ENCODE data around the gene DAAM2.

The DAAM2 gene

DNA sequence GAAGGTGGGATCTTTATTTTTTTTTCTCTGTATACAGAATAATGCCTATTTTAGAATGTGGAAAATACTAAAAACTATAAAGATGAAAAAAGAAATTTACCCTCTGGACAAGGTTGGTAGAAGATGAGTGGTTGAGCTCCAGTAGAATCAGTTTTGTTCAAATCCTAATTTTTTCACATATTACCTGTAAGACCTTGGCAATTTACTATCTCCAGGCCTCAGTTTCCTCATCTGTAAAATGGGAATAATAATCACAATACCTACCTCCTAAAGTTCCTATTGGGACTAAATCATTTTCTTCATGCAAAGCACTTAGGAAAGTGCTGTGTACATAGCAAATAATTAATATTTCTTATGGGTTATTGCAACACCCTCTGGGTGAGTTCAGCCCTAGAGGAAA lies 28.4 kb downstream of the DAAM2 start:
- no peak for DNase-seq

DNA sequence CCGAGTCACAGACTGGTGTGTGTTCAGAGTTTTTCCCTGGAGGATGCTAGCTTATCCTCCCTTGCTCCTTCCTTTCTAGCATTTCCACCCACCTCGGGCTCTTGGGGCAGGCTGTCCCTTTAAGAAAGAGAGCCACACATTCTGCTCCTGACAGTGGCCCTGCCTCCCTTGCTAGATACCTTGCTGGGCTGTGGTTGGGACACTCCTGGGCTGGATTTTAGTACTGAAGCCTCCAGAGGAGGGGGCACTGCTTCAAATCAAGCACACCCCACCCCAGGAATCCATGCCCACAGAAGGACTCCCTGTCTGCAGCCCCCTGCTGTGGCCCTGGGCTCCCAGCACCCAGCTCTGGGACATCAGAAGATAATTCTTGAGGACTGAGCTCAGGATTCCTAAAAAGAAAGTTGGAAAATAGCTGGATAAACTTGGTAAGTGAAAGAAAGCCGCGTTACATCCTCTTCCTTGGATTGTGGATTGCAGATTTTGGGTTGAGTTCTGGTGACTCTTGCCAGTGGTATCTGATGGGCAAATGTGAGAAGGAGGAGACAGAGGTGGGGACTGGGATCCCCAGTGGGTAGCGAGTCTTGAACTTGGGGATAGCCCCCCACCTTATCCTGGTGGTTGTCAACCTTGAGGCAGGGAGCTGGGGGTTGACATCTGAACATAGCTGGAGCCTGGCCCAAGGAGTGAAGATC lies 29.0 kb downstream of the DAAM2 start:
- DNase-seq, result no peak

DNA sequence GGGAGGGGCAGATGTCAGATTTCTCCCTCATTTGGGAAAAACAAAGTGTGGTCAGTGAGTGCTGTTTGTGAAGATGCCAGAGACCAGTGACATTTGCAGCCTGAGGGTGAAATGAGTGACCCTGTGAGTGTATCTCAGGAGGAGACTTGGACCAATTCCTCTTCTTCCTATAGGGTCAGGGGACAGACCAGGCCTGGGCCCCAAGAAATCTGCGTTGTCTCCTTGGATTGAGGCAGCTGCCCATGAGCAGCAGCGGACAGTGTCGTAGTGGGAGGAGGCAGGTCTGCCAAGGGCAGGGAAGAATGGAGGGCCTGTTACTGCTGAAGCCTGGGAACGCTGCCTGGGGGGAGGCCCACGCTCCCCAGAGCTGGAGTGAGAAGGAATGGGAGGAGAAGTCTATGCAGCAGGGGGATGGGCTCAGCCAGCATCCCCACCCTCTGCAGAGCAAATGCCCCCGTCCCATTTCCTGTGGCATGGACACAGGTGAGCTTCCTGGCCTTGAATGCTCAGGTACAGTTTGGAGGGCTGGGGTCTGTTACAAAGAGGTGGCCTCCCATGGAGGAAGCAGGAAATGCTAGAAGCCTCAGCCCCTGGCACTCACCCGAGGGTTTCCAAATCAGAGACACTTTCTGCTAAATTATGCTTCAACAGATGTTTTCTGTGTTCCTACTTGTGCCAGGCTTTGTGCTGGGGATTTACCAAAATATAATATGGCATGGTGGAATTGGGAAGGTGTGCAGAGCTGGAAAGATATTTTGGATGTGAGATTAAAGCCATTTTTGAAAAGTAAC lies 29.8 kb downstream of the DAAM2 start:
- DNase-seq, result no peak

DNA sequence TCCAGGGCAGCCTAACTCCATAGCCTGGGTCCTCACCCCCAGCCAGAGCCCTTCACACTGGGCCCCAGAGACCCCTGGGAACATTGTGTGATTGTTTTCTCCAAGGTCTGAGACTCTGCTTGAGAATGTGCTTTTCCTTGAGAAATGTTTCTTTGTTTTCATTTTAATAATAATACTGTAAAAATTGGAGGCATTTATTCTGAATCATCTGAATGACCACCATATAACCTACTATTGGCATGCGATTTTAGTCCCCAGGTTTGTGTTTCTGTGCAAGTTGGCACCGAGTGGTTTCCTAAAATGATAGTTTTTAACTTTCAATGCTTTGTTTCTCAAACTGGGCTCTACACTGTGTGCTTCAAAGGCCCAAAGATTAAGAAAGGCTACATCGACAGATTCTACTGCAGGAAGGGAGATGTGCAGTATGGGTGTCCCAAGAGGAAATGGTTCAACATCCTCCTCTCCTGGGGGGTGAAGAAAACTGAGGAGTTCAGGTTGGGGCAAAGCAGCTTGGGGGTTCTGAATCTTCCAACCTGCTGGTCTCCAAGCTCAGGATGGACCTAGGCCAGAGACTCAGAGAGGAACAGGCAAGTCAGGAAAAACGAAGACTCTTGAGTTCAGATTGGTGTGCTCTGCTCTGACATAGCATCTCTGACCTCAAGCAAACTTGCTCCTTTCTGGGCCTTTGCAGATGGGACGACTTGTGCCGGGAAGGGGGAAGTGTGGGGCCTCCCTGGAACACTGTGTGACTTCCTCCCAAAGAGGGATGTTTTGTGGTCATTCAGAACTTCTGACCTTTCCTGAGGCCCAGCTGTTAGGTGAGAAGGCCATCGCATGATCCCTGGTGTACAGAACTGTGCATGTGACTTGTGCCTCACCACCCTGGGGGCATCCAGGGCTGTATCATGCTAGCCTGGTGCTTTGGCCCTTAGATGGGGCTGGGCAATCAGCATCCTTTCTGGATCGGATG lies 31.0 kb downstream of the DAAM2 start:
- no peak for DNase-seq

DNA sequence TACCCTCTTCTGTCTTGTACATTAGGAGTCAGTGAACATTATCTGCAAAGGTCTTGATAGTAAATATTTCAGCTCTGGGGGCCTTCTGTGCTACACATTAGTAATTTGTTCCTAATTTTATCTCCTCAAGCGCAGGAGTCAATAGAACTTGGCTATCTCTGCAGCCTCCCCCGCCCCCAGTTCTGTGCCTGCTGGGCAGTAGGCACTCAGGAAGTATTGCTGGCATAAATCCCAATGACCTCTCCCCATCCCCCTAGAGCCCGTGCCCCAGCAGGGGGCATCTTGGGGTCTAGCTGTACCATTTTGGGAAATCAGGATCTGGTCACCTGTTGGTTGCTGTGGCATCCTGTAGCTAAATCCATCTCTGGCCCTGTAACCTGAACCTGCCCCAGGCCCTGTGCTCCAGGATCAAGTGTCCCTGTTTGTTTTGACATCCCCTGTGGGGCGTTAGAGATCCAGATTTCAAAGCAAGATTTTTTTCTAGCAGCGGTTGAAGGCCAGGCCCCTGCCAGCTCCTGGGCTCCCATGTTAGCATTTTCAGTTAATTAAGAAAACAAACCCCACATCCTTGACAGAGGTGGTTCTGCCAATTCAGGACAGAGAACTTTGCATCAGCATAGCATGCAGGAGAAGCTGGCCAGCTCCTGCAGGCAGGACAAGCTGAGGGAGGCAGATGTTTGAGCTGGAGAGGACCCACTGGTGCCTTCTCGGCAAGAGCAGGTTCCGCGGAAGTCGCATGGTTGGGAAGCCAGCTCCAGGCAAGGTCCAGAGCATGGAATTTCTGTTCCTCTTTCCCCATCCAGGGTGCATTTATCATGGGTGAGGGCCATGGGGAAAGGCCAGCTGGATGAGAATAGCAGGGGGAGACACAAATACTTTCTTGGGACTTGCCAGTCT lies 32.1 kb downstream of the DAAM2 start:
- no peak for DNase-seq

DNA sequence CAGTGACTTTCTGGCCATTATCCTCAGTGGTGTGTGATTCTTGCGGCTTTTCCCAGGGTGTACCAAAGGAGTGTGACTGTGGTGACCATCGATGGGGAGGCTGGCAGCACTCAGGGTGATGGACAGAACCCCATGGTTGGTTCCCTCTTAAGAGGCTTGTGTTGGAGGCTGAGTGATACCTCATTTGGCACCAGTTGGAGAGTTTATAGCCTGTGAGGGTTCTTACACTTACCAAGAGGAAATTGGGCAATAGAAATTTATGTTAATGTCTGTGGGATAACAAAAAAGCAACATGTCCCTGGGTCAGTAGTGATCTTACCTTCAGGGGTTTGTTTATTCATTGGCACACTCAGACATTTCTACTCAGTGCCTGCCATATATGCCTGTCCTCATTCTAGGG lies 37.2 kb downstream of the DAAM2 start:
- DNase-seq, result no peak

DNA sequence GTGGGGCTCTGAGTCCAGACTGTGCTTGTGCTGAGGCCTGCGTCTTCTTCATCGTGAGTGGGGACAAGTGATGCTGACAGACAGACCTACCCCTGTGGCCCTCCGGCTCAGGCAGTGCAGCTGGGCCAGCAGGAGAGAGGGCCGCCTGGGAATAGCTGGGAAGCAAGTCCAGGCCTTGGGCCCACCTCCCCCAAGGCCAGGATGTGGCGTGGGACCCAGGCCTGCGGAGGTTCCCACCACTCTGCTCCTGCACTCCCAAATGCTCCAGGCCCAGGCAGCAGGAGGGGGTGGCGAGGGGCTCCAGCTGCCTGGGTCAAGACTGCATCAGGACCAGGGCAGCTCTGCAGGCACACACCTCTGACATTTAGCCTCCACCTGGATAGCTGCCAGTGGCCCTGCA lies 38.3 kb downstream of the DAAM2 start:
- DNase-seq, result no peak

DNA sequence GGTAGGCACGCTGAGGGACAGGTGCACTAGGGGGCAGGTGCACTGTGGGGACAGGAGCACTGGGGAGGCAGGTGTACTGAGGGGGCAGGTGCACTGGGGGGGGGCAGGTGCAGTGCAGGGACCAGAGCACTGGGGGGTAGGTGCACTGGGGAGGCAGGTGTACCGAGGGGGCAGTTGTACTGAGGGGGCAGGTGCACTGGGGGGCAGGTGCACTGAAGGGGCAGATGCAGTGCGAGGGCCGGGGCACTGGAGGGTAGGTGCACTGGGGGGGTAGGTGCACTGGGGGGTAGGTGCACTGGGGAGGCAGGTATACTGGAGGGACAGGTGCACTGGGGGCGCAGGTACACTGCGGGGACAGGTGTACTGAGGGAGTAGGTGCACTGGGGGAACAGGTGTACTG lies 39.5 kb downstream of the DAAM2 start:
- no peak for DNase-seq

DNA sequence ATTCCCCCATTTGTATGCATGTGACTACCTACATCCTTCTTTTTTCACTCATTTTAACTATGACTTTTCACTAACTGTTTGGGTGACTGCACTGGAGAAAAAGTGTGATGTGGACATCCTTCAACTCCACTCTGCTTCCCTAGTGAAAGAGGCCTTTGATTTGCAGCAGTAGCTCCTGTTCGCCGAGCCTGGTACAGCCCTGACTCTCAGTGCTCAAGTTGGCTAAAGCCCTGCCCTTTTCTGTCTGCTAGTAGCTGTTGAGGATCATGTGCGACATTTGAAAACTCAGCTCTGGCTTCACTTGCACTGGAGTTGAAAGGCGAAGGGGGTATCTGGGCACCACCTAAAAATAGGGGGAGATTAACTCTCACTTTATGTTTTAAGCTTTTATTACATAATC lies 42.1 kb downstream of the DAAM2 start:
- DNase-seq, result no peak

DNA sequence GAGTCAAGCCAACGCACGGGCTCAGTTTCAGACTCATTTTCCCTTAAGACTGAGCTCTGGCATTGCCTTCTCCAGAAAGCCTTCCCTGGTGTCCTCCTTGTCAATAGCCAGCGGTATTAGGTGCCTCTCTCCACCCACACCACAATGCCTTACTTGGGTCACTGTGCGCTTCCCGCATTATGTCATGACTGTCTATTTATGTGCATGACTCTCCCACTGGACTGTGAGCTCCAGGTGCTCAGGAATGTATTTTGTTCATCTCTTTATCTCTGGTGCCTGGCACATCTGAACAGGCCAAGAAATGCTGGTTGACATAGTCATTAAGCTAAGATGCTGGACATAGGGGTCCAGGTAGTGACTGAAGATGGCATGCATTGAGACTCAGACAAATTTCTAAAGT lies 42.7 kb downstream of the DAAM2 start:
- DNase-seq, result no peak

DNA sequence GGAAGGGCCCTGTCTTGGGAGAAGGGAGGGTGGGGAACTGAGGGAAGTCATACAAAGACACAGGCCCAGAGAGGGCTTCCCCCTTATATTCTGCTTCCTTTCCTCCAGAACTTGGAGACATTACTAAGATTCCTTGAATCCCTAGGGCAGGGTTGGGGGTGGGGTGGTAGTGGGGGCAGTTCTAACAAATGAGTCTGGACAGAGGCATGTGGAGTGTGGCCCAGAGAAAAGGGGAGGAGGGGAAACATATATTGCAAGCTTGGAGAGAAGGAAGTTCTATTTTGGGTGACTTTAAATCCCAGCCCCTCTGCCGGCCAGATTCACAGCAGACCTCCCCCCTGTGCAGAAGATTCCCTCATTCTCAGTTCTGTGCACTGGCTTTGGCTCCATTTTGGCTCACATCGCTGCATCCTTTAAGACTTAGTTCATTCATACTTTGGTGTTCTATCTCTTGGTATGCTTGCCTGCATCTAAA lies 43.7 kb downstream of the DAAM2 start:
- no peak for DNase-seq

DNA sequence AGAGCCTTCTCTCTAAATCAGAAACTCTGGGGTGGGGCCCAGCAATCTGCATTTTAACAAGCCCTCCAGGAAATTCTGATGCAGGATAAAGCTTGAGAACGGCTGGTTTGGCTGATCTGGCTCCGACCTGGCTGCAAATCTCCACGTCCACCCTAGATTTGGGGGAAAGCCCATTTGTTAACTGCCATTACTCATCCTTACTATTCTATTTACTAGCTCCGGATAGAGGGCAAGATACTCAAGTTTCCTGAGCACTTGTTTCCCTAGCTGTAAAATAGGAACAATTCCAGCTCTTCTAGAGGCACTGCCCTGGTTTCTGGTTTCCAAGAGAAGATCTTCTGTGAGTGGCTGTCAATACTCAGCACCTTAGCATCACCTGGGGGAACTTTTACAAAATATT lies 44.4 kb downstream of the DAAM2 start:
- DNase-seq, result no peak

DNA sequence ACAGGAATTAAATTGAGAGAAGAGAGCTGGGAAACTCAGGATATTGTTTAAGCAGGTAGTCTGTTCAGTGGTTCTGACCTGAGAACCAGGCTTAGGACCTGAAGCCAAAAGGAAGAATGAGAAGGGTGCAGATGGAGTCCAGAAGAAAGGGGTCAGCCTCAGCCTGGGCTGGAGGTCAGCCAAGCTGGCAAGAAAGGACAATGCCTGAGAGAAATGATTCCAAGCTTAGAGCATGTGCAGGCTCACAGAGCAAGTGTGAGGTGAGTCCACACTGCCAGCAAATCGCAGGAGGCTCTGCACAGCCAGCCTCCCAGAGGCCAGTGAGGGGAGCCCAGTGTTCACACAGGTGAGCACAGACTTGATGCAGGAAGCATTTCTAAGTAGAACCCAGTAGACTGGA lies 47.3 kb downstream of the DAAM2 start:
- DNase-seq, result no peak

DNA sequence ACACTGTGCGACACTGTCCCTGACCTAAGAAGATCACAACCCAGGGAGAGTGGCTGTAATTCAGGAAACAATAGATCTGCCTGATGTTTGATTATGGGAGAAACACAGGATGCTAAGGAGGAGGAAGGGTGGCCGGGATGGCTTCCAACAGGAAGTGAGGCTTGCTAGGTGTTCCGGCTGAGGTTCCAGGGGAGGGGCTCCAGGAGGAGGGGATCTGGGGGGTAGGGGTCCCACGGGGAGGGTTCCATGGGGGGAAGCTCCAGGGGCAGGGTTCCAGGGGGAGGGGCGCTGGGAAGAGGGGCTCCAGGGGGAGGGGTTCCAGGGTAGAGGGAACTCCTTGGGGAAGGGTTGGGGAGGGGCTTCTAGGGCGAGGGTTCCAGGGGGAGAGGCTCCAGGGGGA lies 48.6 kb downstream of the DAAM2 start:
- DNase-seq, result no peak

DNA sequence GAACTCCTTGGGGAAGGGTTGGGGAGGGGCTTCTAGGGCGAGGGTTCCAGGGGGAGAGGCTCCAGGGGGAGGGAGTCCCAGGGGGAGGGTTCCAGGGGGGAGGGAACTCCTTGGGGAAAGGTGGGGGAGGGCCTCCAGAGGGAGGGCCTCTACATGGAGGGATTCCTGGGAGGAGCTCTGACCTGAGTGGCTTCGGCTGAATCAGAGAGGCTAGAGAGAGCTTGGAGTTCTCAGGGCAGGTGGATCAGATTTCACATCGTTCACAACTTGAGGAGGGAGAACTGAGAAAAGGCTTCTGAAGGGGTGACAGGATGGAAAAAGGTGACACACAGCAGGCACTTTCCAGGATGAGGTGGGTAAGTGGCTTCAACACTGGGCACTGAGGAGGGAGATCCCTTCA lies 49.1 kb downstream of the DAAM2 start:
- DNase-seq, result no peak

DNA sequence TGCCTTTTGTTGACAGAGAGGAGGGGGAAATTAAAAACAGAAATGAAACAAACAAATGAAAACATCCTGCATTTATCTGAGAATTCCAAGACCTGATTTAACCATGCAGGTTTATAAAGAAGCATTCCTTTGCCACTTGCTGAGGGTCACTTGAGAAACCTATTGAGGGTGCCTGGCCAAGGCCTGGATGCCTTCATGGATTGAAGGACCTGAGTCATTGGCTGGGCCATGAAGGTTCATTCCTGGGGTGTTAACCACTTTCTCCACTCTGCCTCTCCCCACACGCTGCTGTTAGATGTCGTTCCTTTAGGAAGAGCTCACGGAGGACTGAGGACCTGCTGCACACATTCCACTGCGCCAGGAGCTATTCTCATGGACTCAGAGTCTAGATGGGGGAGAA lies 49.7 kb downstream of the DAAM2 start:
- DNase-seq, result no peak

DNA sequence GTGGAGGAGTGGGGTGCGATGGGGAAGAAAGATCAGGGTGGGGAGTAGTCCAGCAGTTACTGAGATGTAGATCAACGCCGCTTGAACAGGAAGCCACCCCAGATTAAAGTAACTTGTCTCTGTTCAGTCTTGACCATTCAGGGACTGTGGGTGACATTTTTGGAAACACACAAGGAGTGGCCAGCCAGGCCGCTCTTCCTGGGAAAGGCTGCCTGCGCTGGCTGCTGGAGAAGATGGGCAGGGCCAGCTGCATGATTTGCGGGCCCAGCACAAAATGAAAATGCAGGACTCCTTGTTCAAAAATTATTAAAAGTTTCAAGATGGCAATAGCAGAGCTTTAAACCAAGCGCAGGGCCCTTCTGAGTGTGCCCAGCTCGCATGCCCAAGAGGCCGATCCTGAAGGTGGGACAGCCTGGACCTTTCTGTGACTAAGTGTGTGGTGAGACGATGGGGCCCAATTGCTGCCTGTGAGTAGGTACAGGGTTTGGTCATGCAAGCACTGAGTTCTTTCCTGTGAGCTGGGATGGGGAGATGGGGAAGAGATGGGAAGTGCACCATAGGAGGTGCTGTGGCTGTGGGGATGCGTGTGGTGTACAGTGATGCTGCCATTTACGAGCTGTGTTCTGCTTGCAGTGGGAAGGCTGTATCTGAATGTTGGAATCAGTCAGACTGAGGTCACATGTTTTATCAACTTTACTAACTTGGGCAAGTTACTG lies 51.3 kb downstream of the DAAM2 start:
- DNase-seq, result no peak

DNA sequence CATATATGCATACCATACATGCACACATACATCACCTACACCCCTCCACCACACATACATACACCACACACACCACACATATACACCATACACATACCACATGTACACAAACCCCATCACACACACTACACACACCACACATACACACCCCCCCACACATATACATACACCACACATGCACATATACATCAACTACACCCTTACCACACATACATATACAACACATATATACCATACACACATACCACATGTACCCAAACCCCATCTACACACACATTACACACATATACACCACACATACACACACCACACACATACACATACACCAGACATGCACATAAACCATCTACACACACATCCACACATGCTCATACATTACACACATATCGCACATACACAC lies 52.7 kb downstream of the DAAM2 start:
- no peak for DNase-seq

DNA sequence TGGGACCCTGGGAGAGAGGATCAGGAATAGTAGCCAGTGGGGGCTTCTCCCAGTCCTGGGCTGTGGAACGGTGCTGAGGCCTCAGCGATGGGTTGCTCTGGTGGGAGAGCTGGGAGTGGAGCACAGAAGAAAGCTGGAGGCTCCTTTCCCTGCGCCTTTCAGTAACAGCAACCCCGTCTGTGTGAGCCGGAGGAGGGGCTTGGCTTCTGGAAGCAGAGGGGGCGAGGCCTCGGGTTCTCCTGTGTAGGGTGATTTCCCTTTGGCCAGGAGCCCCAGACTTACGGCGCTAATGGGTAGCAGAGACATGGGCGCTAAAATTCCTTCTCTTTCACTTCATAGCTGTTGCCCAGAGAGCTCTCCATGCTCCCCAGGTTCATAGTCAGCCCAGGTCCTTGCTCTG lies 55.0 kb downstream of the DAAM2 start:
- DNase-seq, result no peak

DNA sequence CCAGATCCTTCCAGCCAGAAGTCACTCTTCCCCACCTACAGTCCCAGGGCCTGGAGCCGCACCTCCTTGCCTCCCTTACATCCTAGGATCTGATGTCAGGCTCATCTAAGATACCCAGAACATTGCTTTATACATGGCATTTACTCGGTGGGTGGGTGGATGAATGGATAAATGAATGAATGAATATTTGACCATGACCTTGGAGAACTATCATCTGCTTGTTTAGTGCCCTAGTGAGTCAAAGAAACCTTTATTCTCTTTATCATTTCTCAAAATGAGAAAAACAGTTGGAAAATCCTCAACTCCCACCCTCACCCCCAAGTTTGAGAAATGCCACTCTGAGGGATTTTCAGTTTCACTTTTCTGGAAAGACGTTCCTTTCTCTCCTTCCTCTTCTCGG lies 56.0 kb downstream of the DAAM2 start:
- DNase-seq, result no peak

DNA sequence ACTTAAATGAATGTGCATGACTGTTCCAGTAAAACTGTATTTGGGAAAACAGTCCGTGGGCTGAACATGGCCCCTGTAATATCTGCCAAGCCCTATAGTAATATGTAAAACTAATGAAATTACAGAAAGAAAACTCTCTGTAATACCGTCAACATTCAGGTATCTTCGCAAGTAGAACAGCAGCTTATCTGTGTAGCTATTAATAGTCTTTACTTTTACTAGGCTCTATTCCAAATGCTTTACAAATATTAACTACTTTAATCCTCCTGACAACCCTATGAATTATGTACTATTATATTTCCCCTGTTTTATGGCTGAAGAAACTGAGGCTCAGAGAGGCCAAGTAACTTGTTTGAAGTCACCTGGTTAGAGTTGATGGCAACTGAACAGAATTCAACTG lies 57.1 kb downstream of the DAAM2 start:
- no peak for DNase-seq

DNA sequence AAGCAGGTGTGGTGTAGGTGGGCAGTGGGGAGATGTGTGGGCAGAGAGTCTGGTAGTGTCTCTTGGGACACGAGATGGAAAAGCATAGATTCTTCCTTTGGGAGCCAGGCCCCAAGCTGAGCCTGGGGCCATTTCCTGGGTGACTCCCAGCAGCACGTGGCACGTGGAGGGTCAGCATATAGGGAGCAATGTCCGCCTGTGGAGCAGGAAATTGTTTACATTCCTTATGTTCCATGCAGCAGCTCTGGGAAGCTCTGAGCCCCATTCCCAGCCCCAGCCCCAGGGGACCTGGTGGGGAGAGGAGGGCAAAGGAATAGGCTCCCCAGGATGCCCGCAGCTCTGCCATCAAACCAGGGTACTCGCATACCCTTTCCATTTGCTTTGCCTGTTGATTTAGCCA lies 57.6 kb downstream of the DAAM2 start:
- DNase-seq, result no peak
